HL-60 (cell line): ENCODE data around the gene MAN1A2.

Experiments
- DNase-seq, 2 experiments: peaks; one replicate each; pipeline ENCODE4 v3.0.0-alpha.2; 2010 to 2020; ENCODE audit warnings: low read depth in 1 of 2, low spot score in 1 of 2
- H3K27ac ChIP-seq: fragments of 250-450 bp; sonication (Bioruptor Pico); replicated peaks from 2 replicates; pipeline ENCODE4 v1.5.1; 2020; ENCODE audit warnings: mild to moderate bottlenecking, moderate library complexity
- H3K27me3 ChIP-seq: fragments of 250-450 bp; sonication (Bioruptor Pico); 2 replicates; pipeline ENCODE4 v1.5.1; 2021; ENCODE audit warnings: mild to moderate bottlenecking, moderate library complexity; ENCODE audit not compliant: insufficient read depth, poor library complexity, severe bottlenecking
- H3K4me3 ChIP-seq: replicated peaks from 2 replicates; pipeline ENCODE4 v1.5.1; 2011; ENCODE audit warnings: mild to moderate bottlenecking, control low read depth, low read length; ENCODE audit not compliant: insufficient read depth
- GABPA ChIP-seq: IDR thresholded peaks from 2 replicates; pipeline ENCODE4 v1.6.1; 2012; ENCODE audit warnings: low read depth
- POLR2AphosphoS5 ChIP-seq: IDR thresholded peaks from 2 replicates; pipeline ENCODE4 v1.6.1; 2012; ENCODE audit warnings: low read depth
- SPI1 ChIP-seq: IDR thresholded peaks from 2 replicates; pipeline ENCODE4 v1.6.1; 2012; ENCODE audit warnings: low read depth, mild to moderate bottlenecking, borderline replicate concordance
- TF ChIP-seq, protein P1 (sequence below): IDR thresholded peaks from one replicate; pipeline ENCODE4 v1.5.1; 2011; ENCODE audit warnings: low read length, control low read depth, inconsistent platforms; ENCODE audit not compliant: insufficient read depth
- TF ChIP-seq, protein P2 (sequence below): IDR thresholded peaks from 2 replicates; pipeline ENCODE4 v1.6.1; 2012; ENCODE audit warnings: low read depth; ENCODE audit not compliant: insufficient replicate concordance

The MAN1A2 gene

GRCh38 chr1:117527566-117528102, 160.4 kb downstream of the MAN1A2 start:
- no peak overlapping the region for H3K4me3 ChIP-seq
- H3K27ac ChIP-seq, result no peak overlapping the region
- TF ChIP-seq GABPA (no peak), POLR2AphosphoS5 (no peak), SPI1 (no peak)
- TF ChIP-seq, protein P1, sequence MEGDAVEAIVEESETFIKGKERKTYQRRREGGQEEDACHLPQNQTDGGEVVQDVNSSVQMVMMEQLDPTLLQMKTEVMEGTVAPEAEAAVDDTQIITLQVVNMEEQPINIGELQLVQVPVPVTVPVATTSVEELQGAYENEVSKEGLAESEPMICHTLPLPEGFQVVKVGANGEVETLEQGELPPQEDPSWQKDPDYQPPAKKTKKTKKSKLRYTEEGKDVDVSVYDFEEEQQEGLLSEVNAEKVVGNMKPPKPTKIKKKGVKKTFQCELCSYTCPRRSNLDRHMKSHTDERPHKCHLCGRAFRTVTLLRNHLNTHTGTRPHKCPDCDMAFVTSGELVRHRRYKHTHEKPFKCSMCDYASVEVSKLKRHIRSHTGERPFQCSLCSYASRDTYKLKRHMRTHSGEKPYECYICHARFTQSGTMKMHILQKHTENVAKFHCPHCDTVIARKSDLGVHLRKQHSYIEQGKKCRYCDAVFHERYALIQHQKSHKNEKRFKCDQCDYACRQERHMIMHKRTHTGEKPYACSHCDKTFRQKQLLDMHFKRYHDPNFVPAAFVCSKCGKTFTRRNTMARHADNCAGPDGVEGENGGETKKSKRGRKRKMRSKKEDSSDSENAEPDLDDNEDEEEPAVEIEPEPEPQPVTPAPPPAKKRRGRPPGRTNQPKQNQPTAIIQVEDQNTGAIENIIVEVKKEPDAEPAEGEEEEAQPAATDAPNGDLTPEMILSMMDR, result no peak
- TF ChIP-seq, protein P2, sequence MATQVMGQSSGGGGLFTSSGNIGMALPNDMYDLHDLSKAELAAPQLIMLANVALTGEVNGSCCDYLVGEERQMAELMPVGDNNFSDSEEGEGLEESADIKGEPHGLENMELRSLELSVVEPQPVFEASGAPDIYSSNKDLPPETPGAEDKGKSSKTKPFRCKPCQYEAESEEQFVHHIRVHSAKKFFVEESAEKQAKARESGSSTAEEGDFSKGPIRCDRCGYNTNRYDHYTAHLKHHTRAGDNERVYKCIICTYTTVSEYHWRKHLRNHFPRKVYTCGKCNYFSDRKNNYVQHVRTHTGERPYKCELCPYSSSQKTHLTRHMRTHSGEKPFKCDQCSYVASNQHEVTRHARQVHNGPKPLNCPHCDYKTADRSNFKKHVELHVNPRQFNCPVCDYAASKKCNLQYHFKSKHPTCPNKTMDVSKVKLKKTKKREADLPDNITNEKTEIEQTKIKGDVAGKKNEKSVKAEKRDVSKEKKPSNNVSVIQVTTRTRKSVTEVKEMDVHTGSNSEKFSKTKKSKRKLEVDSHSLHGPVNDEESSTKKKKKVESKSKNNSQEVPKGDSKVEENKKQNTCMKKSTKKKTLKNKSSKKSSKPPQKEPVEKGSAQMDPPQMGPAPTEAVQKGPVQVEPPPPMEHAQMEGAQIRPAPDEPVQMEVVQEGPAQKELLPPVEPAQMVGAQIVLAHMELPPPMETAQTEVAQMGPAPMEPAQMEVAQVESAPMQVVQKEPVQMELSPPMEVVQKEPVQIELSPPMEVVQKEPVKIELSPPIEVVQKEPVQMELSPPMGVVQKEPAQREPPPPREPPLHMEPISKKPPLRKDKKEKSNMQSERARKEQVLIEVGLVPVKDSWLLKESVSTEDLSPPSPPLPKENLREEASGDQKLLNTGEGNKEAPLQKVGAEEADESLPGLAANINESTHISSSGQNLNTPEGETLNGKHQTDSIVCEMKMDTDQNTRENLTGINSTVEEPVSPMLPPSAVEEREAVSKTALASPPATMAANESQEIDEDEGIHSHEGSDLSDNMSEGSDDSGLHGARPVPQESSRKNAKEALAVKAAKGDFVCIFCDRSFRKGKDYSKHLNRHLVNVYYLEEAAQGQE, result no peak
- no peak for DNase-seq
- H3K27me3 ChIP-seq, result no peaks in the 10 kb centered on the region

DNA sequence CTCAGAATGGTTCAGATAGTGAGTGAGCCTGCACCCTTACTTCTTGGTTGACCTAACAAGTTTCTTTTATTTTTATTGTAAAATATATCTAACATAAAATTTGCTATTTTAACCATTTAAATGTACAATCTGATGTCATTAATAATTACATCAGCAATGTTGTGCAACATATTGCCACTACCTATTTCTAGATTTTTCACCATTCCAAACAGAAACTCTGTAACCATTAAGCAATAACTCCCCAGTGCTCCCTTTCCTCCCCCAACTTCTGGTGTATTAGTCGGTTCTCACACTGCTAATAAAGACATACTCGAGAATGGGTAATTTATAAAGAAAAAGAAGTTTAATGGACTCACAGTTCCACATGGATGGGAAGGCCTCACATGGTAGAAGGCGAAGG, 162.4 kb downstream of the MAN1A2 start:
- Histone ChIP-seq H3K4me3 (no peak overlapping the region), H3K27me3 (no peaks in the 10 kb centered on the region), H3K27ac (no peak overlapping the region)
- no peak for DNase-seq
- TF ChIP-seq, protein P2, result no peak

DNA sequence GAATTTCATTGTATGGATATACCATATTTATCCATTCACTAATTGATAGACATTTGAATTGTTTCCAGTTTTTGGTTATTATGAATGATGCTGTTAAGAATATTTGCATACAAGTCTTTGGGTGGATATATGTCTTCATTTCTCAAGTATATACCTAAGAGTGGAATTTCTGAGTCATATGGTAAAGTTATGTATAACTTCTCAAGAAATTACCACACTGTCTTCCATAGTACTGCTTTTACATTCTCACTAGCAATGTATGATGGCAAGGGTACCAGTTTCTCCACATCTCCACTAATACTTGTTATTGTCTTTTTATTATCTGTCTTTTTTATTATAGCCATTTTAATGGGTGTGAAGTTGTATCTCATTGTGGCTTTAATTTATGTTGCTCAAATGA, 164.0 kb downstream of the MAN1A2 start:
- DNase-seq, result no peak
- no peak for TF ChIP-seq SPI1
- TF ChIP-seq, protein P2, result no peak
- TF ChIP-seq POLR2AphosphoS5, result no peak
- no peaks in the 10 kb centered on the region for H3K27me3 ChIP-seq
- no peak overlapping the region for H3K27ac ChIP-seq
- H3K4me3 ChIP-seq, result no peak overlapping the region

DNA sequence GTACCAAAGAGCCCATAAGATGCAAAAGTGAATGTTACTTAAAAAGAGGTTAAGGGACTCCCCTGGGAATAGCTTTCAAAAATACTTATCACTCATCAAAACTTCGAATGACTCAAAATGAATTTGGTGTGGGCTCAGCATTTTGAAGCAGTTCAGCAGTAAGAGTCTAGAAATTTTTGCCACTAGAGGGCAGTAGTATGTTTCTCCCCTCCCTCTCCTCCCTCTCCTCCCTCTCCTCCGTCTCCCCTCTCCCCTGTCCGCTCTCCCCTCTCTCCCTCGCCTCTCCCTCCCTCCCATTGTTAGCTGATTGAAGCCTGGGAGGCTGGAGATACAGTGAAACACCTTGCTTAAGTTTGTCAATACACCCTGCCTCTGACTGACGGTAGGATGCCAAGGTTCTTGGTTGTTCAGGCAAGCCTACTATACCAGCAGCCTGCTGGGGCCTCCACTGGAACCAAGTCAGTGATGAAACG, 167.8 kb downstream of the MAN1A2 start:
- Histone ChIP-seq H3K4me3 (no peak overlapping the region), H3K27ac (no peak overlapping the region), H3K27me3 (no peaks in the 10 kb centered on the region)
- DNase-seq, result peak; percentile 29 to 53
- TF ChIP-seq, protein P2, result no peak
- TF ChIP-seq, protein P1, result peak; percentile 43
- TF ChIP-seq POLR2AphosphoS5, result no peak
